ENCODE data around the gene CDK19. TPM values are rescaled to one million over a fixed set of nuclear protein-coding genes. Genes with fewer than 3 reads are reported as not detected.

Gene CDK19
- total RNA-seq, 1 experiment from 2014 or later, result 7.0 TPM

- WGBS (ENCODE audit: extremely low coverage, insufficient read length, low lambda C conversion rate), result no CpG with 5 or more reads among the region's 6 CpGs
- H3K27me3 Mint-ChIP-seq (ENCODE audit: low read depth), result no peaks in the 10 kb centered on the region; the same call in 1 of the 2 replicates
- H3K4me1 ChIP-seq (ENCODE audit: insufficient read depth, low read length), result no peaks in the 10 kb centered on the region
- H3K27ac ChIP-seq (ENCODE audit: insufficient read length, low read depth, low read length), result no peak overlapping the region
- no peak overlapping the region for H3K23ac ChIP-seq (ENCODE audit: insufficient read length, low read depth, low read length)
- no peak overlapping the region for H4K5ac ChIP-seq (ENCODE audit: insufficient read length, low read depth, low read length)
- no peak overlapping the region for H2AFZ ChIP-seq (ENCODE audit: low read length)
- no peaks in the 10 kb centered on the region for H4K20me1 ChIP-seq (ENCODE audit: control insufficient read depth, insufficient read depth, insufficient read length)
- no peaks in the 10 kb centered on the region for H3K23me2 ChIP-seq (ENCODE audit: insufficient read length, low read depth, low read length, poor library complexity, severe bottlenecking)
- no peak overlapping the region for H4K91ac ChIP-seq (ENCODE audit: insufficient read length, low read depth, low read length)
- H2BK5ac ChIP-seq (ENCODE audit: insufficient read length, low read length), result no peak overlapping the region
- no peak overlapping the region for H3K14ac ChIP-seq (ENCODE audit: insufficient read depth, low read length)
- H3K4me1 Mint-ChIP-seq, result peaks cover 11 to 16% of the 10 kb centered on the region in 2 experiments; a peak in 3 of 4 replicates
- H3K9me3 ChIP-seq (ENCODE audit: control insufficient read depth, low read depth, low read length), result no peaks in the 10 kb centered on the region
- H2BK12ac ChIP-seq (ENCODE audit: insufficient read length, low read depth, low read length), result no peak overlapping the region
- no peak overlapping the region for H2BK20ac ChIP-seq (ENCODE audit: low read depth, low read length, poor library complexity, severe bottlenecking)
- H2BK120ac ChIP-seq (ENCODE audit: low read depth, low read length, poor library complexity, severe bottlenecking), result no peak overlapping the region
- no peak overlapping the region for H2AK5ac ChIP-seq (ENCODE audit: insufficient read length, low read length)
- H3K4me3 Mint-ChIP-seq, result no peak overlapping the region
- H3K18ac ChIP-seq (ENCODE audit: insufficient read length, low read depth, low read length), result no peak overlapping the region
- H3K56ac ChIP-seq (ENCODE audit: insufficient read length, low read depth, low read length), result no peak overlapping the region
- no peak overlapping the region for H2BK15ac ChIP-seq (ENCODE audit: low read depth, low read length)
- H3K36me3 Mint-ChIP-seq (ENCODE audit: insufficient read depth in 1 of 3, low read depth in 3 of 3), result no peaks in the 10 kb centered on the region
- no peaks in the 10 kb centered on the region for H3K79me2 ChIP-seq (ENCODE audit: insufficient read depth, low read length)
- H3K27me3 ChIP-seq (ENCODE audit: insufficient read depth, low read length), result no peaks in the 10 kb centered on the region
- no peak overlapping the region for H4K8ac ChIP-seq (replicated peaks; ENCODE audit: insufficient read length, low read depth, low read length)
- no peak for DNase-seq
- H3K9ac ChIP-seq (ENCODE audit: extremely low read depth, insufficient read length, low read length), result no peak overlapping the region
- no peaks in the 10 kb centered on the region; a peak in 2 of 5 replicates for H3K9me3 Mint-ChIP-seq
- no peak overlapping the region for H3T11ph ChIP-seq (ENCODE audit: low read length)
- no peak overlapping the region for H3K4me2 ChIP-seq (ENCODE audit: insufficient read depth, insufficient read length, low read length)
- H3K79me1 ChIP-seq (ENCODE audit: insufficient read depth, low read depth, low read length, poor library complexity, severe bottlenecking), result no peaks in the 10 kb centered on the region
- TF ChIP-seq CTCF (conservative IDR thresholded peaks at IDR 0.05), result no peak
- H3K4ac ChIP-seq (ENCODE audit: low read depth, low read length), result no peak overlapping the region
- H3K27ac Mint-ChIP-seq, result no peak overlapping the region
These were observed 225.3 kb downstream of the CDK19 start for GRCh38 chr6:110589865-110590513.

Data from H9 (cell line).